ENCODE measurements around the gene NUTM1. TPM values are rescaled to one million over a fixed set of nuclear protein-coding genes. Genes with fewer than 3 reads are reported as not detected.

Gene NUTM1
- total and polyA plus RNA-seq, 2 donors from 2014 or later: not detected

- DNase-seq (peak in 4 of 5 donors; percentile 55 to 86 (median 68)), FAIRE-seq (no peak)
- no peaks in the 10 kb centered on the region for H3K36me3 ChIP-seq (ENCODE audit: control insufficient read depth in 2 of 3, insufficient read depth in 3 of 3, low read length in 3 of 3)
- H3K27me3 ChIP-seq (ENCODE audit: control insufficient read depth, insufficient read depth, low read length): no peaks in the 10 kb centered on the region
- no peak for TF ChIP-seq CTCF (IDR thresholded peaks at IDR 0.05; ENCODE audit: borderline replicate concordance, extremely low read depth, insufficient read depth)
- H3K9ac ChIP-seq (ENCODE audit: low read length in 3 of 3): peak overlapping the region; percentile 2 to 87 (median 43)
- H3K4me3 ChIP-seq (ENCODE audit: low read length in 3 of 3): peak overlapping the region; percentile 40 to 91 (median 84)
- H3K9me3 ChIP-seq (ENCODE audit: control insufficient read depth in 2 of 3, insufficient read depth in 1 of 3, low read length in 3 of 3): no peaks in the 10 kb centered on the region
- intact Hi-C loops (cut with DNase I): no loop called here
- peak overlapping the region; percentile 49 to 81 for H3K27ac ChIP-seq (ENCODE audit: low read depth in 2 of 2, low read length in 2 of 2)
- H3K4me1 ChIP-seq (ENCODE audit: control insufficient read depth in 2 of 3, insufficient read depth in 2 of 3, low read depth in 1 of 3, low read length in 3 of 3): no peaks in the 10 kb centered on the region
These were observed 24.6 kb upstream of the NUTM1 start for GRCh38 chr15:34318277-34319079.

- TF ChIP-seq CTCF (IDR thresholded peaks at IDR 0.05; ENCODE audit: borderline replicate concordance, extremely low read depth, insufficient read depth): no peak
- intact Hi-C loops (cut with DNase I): no loop called here
- FAIRE-seq: no peak
- Histone ChIP-seq H3K4me1 (ENCODE audit: control insufficient read depth in 2 of 3, insufficient read depth in 2 of 3, low read depth in 1 of 3, low read length in 3 of 3) (no peaks in the 10 kb centered on the region), H3K9me3 (ENCODE audit: control insufficient read depth in 2 of 3, insufficient read depth in 1 of 3, low read length in 3 of 3) (no peaks in the 10 kb centered on the region), H3K4me3 (ENCODE audit: low read length in 3 of 3) (no peak overlapping the region), H3K36me3 (ENCODE audit: control insufficient read depth in 2 of 3, insufficient read depth in 3 of 3, low read length in 3 of 3) (no peaks in the 10 kb centered on the region), H3K27ac (ENCODE audit: low read depth in 2 of 2, low read length in 2 of 2) (no peak overlapping the region), H3K9ac (ENCODE audit: low read length in 3 of 3) (no peak overlapping the region), H3K27me3 (ENCODE audit: control insufficient read depth, insufficient read depth, low read length) (no peaks in the 10 kb centered on the region)
- DNase-seq: no peak
These were observed 19.9 kb upstream of the NUTM1 start for GRCh38 chr15:34323217-34323616.

GRCh38 chr15:34324933-34325332 lies 18.2 kb upstream of the NUTM1 start:
- no peak for TF ChIP-seq CTCF (IDR thresholded peaks at IDR 0.05; ENCODE audit: borderline replicate concordance, extremely low read depth, insufficient read depth)
- Histone ChIP-seq H3K36me3 (ENCODE audit: control insufficient read depth in 2 of 3, insufficient read depth in 3 of 3, low read length in 3 of 3) (no peaks in the 10 kb centered on the region), H3K4me1 (ENCODE audit: control insufficient read depth in 2 of 3, insufficient read depth in 2 of 3, low read depth in 1 of 3, low read length in 3 of 3) (no peaks in the 10 kb centered on the region), H3K9ac (ENCODE audit: low read length in 3 of 3) (no peak overlapping the region), H3K27ac (ENCODE audit: low read depth in 2 of 2, low read length in 2 of 2) (no peak overlapping the region), H3K27me3 (ENCODE audit: control insufficient read depth, insufficient read depth, low read length) (no peaks in the 10 kb centered on the region), H3K4me3 (ENCODE audit: low read length in 3 of 3) (no peak overlapping the region), H3K9me3 (ENCODE audit: control insufficient read depth in 2 of 3, insufficient read depth in 1 of 3, low read length in 3 of 3) (no peaks in the 10 kb centered on the region)
- DNase-seq (no peak), FAIRE-seq (no peak)
- intact Hi-C loops (cut with DNase I): no loop called here
